GM13977 (cell line): ENCODE results near the gene CPNE1.

Experiments
- DNase-seq: peaks from one replicate; pipeline ENCODE4 v3.0.0; 2012; ENCODE audit warnings: low spot score
- in situ Hi-C: fragments of 300-500 bp; cut with MboI; formaldehyde crosslinking; loops from one replicate; pipeline ENCODE4 v1.12.0; 2022; ENCODE audit warnings: low sequenced_read_pairs, low pct_unique_long_range_greater_than_20kb, mixed read lengths, inconsistent platforms; ENCODE audit not compliant: unreplicated experiment
- TF ChIP-seq, protein P1 (sequence below): IDR thresholded peaks from 2 replicates; pipeline ENCODE4 v1.5.1; 2012; ENCODE audit warnings: mild to moderate bottlenecking, control low read depth; ENCODE audit not compliant: insufficient read depth; ENCODE audit errors: extremely low read depth, missing control alignments

The CPNE1 gene

DNA sequence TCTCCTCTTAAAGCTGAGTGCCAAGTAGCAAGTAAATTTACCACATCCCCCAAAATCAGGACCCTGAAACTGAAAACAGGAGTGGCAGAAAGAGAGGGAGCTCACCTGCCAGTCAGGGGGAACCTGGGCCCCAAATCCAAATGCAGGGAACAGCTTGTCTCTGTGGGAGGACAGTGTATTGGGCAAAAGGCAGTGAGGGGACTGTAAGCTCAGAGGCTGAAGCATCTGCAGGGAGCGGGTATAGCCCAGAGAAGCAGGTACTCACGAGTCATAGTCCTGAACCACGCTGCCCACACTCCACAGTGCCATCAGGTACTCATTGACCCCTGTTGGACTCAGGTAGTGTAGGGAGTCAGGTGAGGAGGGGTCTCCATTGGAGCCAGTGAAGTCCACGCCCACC lies 34.1 kb downstream of the CPNE1 start:
- in situ Hi-C loops: no loop called here
- no peak for DNase-seq
- TF ChIP-seq, protein P1, sequence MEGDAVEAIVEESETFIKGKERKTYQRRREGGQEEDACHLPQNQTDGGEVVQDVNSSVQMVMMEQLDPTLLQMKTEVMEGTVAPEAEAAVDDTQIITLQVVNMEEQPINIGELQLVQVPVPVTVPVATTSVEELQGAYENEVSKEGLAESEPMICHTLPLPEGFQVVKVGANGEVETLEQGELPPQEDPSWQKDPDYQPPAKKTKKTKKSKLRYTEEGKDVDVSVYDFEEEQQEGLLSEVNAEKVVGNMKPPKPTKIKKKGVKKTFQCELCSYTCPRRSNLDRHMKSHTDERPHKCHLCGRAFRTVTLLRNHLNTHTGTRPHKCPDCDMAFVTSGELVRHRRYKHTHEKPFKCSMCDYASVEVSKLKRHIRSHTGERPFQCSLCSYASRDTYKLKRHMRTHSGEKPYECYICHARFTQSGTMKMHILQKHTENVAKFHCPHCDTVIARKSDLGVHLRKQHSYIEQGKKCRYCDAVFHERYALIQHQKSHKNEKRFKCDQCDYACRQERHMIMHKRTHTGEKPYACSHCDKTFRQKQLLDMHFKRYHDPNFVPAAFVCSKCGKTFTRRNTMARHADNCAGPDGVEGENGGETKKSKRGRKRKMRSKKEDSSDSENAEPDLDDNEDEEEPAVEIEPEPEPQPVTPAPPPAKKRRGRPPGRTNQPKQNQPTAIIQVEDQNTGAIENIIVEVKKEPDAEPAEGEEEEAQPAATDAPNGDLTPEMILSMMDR: no peak

DNA sequence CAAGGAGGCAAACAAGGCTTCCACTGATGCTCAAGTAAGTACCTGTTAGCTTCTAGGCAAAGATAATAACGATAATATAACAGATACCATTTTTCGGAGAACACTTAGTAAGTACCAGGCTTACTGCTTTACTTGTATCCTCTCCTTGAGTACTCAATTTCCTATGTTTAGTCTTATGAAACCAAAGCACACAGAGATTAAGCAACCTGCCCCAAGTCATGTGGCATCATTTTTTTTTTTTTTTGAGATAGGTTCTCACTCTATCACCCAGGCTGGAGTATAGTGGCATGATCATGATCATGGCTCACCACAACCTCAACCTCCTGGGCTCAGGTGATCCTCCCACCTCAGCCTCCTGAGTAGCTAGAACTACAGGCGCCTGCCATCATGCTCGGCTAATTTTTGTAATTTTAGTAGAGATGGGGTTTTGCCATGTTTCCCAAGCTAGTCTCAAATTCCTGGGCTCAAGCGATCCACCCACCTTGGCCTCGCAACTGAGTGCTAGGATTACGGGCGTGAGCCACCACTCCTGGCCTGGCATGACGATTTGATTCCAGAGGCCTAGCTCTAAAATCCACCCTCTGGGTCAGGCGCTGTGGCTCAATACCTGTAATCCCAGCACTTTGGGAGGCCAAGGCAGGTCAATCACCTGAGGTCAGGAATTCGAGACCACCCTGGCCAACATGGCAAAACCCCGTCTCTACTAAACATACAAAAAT lies 35.1 kb downstream of the CPNE1 start:
- in situ Hi-C loops: no loop called here

DNA sequence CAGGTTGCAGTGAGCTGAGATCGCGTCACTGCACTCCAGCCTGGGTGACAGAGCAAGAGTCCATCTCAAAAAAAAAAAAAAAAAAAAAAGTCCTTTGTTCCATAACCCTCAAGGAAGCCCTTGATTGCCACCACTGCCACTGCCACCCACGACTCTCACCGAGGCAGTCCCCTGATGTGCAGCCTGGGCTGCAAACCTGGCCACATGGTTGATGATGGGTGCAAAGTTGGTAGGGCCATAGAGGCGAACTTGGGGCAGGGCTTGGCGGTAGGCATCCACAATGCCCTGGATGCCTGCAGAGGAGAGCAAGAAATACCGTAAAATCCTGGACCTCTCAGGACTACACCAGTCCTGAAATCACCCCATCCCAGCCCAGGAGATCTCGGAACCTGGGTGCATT lies 37.6 kb downstream of the CPNE1 start:
- in situ Hi-C loops: no loop called here
- DNase-seq: no peak
- TF ChIP-seq, protein P1: no peak

More for the DNA sequence above, 35.1 kb downstream of the CPNE1 start:
- TF ChIP-seq, protein P1: no peak
- no peak for DNase-seq

DNA sequence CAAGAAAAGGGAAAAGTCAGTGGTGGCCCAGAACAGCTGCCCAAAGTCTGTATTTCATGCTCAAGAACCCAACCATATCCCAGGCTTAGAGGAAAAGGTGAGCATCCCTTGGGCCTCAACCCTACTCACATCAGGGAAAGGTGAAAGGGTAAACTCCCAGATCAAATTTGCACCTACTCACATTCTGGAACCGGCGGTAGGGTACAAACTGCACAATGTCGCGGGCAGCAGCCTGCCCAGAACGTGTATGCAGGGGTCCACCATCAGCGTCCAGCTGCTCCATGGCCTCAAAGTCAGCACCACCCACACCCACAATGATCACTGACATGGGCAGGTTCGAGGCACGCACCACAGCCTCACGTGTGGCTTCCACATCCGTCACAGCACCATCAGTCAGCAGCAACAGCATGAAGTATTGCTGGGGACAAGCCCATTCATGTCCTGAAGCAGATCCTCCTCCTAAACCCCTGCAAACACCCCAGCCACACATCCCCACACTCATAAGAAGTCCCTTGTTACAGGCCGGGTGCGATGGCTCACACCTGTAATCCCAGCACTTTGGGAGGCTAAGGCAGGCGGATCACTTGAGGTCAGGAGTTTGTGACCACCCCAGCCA lies 38.2 kb downstream of the CPNE1 start:
- DNase-seq: no peak
- in situ Hi-C loops: no loop called here
- TF ChIP-seq, protein P1: no peak

DNA sequence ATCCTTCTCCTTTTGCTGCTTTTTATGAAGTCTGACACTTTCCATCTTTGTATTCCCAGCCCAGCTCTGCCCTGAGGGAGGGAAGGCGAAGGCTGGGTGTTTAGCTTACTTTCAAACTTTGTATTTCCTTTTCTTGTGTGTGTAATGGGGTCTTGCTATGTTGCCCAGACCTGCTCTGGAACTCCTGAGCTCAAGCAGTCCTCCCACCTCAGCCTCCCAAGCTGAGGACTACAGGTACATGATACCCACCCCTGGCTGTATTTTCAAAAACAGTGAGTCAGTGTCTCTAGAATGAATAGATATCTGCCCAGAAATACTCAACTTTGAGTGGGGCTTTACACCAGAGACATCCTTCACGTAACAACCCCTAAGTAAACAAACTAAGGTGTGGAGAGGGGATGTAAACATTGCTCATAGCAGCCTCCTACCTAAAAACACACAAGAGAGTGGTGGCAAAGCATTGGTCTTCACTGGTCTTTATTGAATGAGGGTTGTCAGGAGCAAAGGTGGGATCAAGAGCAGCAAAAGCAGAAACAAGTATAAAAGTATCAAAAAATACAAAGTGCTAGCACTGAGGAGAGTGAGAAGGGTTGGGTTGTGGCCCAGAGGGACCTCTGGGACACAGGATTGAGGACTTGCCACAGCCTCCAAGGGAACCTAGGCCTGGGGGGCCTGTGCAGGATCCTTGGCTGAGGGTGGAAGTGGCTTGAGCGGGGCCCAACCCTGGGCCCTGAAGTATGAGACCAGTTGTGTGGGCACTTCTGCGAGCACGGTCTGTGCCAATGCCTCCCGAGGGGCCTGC lies 38.9 kb downstream of the CPNE1 start:
- in situ Hi-C loops: no loop called here
- TF ChIP-seq, protein P1: no peak
- no peak for DNase-seq

DNA sequence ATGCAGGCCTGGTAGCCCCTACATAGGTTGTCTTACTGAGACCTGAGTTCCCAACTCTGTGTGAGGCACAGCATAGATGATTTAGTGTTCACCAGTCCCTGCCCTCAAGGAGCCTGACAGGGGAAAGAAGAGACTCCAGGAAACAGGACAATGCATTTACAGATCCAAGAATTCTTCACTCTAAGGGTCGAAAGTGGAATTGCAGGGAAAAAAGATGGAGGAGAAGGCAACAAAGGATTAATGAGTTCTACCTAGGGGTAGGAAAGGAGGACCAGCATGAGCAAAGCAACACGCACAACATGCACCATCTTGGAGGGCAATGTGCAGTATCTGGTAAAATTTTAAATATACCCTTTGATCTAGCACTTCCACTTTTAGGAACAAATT lies 43.1 kb downstream of the CPNE1 start:
- TF ChIP-seq, protein P1: no peak
- DNase-seq: no peak
- in situ Hi-C loops: no loop called here
